ENCODE data around the gene SORCS2.
A peak's percentile ranks its signal among the peaks of the same experiment; 100 is the strongest.

- TF ChIP-seq POLR2A (IDR thresholded peaks at IDR 0.05; ENCODE audit: control extremely low read depth in 1 of 2, low read depth in 2 of 2, low read length in 2 of 2) (no peak), CTCF (IDR thresholded peaks at IDR 0.05; ENCODE audit: control extremely low read depth in 1 of 3, insufficient read depth in 1 of 3, low read depth in 1 of 3, low read length in 3 of 3) (no peak), EP300 (IDR thresholded peaks at IDR 0.05; ENCODE audit: borderline replicate concordance in 1 of 2, low read depth in 2 of 2, low read length in 2 of 2) (no peak), RAD21 (IDR thresholded peaks at IDR 0.05 in 1 of 2, conservative IDR thresholded peaks at IDR 0.05 in 1 of 2; ENCODE audit: low read depth in 2 of 2, low read length in 2 of 2) (no peak), CBX5 (IDR thresholded peaks at IDR 0.05; ENCODE audit: low read depth, low read length) (no peak), CEBPB (IDR thresholded peaks at IDR 0.05; ENCODE audit: low read depth, low read length) (peak; percentile 11; the same call in 1 of the 2 replicates), POLR2AphosphoS5 (IDR thresholded peaks at IDR 0.05; ENCODE audit: low read depth, low read length) (no peak), JUND (IDR thresholded peaks at IDR 0.05; ENCODE audit: low read length) (no peak), EZH2 (IDR thresholded peaks at IDR 0.05; ENCODE audit: low read depth, low read length, severe bottlenecking) (no peak), ASH2L (IDR thresholded peaks at IDR 0.05; ENCODE audit: low read length) (no peak), FOSL1 (IDR thresholded peaks at IDR 0.05; ENCODE audit: insufficient read depth, low read depth, low read length) (no peak)
These were observed 404.7 kb downstream of the SORCS2 start for GRCh38 chr4:7596918-7597606.
